NB4 (cell line): ENCODE results near the gene EZH2.

Experiments
- POLR2A ChIP-seq: IDR thresholded peaks from 2 replicates; pipeline ENCODE4 v1.6.1; 2011; ENCODE audit warnings: mild to moderate bottlenecking; ENCODE audit not compliant: insufficient read length; ENCODE audit errors: extremely low read depth
- TF ChIP-seq, protein P1 (sequence below): IDR thresholded peaks from one replicate; pipeline ENCODE4 v1.5.1; 2012; ENCODE audit warnings: low read depth, low read length
- TF ChIP-seq, protein P2 (sequence below): IDR thresholded peaks from 2 replicates; pipeline ENCODE4 v1.6.1; 2011; ENCODE audit warnings: low read depth, low read length

DNA sequence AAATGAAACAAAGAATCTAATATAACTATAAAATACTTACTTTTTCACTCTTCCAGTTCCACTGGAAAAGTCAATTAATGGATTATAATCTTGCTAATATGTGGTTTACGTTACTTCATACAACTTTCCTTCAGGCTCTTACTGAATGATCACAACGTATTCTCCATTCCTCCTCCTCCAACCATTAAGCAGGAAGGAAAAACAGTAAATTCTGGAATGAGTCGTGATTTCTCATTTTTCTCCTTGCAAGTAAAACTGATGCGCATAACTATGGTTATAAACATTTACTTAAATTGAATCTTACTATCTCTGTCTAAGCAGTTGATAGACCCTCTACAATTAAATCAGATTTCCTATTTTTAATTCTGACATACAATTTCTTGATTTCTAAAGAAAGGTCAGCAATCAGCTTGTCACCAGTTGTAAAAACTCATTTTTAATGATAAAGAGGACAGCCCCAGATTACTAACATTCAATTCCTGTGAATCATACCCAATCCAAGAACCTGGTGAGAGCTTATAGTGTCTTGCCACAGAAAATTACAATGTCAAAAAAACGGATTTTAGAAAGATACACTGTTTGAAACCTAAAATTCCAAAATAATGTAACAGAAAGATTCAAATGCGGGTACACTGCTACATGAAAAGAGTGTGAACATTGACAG, 64.3 kb downstream of the EZH2 start:
- TF ChIP-seq, protein P1, sequence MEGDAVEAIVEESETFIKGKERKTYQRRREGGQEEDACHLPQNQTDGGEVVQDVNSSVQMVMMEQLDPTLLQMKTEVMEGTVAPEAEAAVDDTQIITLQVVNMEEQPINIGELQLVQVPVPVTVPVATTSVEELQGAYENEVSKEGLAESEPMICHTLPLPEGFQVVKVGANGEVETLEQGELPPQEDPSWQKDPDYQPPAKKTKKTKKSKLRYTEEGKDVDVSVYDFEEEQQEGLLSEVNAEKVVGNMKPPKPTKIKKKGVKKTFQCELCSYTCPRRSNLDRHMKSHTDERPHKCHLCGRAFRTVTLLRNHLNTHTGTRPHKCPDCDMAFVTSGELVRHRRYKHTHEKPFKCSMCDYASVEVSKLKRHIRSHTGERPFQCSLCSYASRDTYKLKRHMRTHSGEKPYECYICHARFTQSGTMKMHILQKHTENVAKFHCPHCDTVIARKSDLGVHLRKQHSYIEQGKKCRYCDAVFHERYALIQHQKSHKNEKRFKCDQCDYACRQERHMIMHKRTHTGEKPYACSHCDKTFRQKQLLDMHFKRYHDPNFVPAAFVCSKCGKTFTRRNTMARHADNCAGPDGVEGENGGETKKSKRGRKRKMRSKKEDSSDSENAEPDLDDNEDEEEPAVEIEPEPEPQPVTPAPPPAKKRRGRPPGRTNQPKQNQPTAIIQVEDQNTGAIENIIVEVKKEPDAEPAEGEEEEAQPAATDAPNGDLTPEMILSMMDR: no peak
- no peak for TF ChIP-seq POLR2A
- TF ChIP-seq, protein P2, sequence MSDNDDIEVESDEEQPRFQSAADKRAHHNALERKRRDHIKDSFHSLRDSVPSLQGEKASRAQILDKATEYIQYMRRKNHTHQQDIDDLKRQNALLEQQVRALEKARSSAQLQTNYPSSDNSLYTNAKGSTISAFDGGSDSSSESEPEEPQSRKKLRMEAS: no peak
